Measurements from ENCODE around the gene CELF1.

DNA sequence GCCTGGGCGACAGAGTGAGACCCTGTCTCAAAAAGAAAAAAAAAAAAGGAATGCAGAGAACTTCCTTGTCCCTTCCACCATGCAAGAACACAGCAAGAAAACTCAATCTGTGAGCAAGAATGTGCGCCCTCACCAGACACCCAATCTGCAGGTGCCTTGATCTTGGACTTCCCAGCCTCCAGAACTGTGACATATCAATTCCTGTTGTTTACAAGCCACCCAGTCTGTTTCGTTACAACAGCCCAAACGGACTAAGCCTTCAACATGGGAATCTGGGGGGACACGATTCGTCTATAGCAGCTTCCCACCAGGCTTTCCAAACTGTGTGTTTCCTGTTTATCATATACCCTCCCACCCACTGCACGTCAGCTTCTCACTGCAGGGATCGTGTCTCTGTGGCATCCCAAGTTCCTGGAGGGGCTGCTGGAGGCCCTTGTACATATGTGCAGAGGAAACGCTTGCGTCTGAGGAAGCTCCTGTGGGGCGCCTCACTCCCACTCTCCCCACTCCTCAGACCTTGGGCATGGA, 115.7 kb downstream of the CELF1 start:
- no peak for TF ChIP-seq POLR2A (IDR thresholded peaks at IDR 0.05)
- TF ChIP-seq, protein P1, sequence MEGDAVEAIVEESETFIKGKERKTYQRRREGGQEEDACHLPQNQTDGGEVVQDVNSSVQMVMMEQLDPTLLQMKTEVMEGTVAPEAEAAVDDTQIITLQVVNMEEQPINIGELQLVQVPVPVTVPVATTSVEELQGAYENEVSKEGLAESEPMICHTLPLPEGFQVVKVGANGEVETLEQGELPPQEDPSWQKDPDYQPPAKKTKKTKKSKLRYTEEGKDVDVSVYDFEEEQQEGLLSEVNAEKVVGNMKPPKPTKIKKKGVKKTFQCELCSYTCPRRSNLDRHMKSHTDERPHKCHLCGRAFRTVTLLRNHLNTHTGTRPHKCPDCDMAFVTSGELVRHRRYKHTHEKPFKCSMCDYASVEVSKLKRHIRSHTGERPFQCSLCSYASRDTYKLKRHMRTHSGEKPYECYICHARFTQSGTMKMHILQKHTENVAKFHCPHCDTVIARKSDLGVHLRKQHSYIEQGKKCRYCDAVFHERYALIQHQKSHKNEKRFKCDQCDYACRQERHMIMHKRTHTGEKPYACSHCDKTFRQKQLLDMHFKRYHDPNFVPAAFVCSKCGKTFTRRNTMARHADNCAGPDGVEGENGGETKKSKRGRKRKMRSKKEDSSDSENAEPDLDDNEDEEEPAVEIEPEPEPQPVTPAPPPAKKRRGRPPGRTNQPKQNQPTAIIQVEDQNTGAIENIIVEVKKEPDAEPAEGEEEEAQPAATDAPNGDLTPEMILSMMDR (IDR thresholded peaks at IDR 0.05) = no peak
- no peak for TF ChIP-seq POLR2AphosphoS5 (IDR thresholded peaks at IDR 0.05)
- TF ChIP-seq EP300 (IDR thresholded peaks at IDR 0.05) = no peak

Data from gastroesophageal sphincter (tissue), 3 donors.